ENCODE results near the gene TPSD1.

Gene TPSD1

GRCh38 chr16:1221628-1222552 lies 34.0 kb upstream of the TPSD1 start:
- Histone ChIP-seq H3K4me3 (ENCODE audit: low read length) (no peak overlapping the region), H3K9me2 (replicated peaks; ENCODE audit: control insufficient read depth, low read length) (no peaks in the 10 kb centered on the region), H3K36me3 (ENCODE audit: control insufficient read depth, low read length) (no peaks in the 10 kb centered on the region), H3F3A (ENCODE audit: control insufficient read depth, insufficient read depth) (no peaks in the 10 kb centered on the region), H3K79me2 (ENCODE audit: control insufficient read depth, low read length) (no peaks in the 10 kb centered on the region), H3K27ac (ENCODE audit: low read depth, low read length) (no peak overlapping the region), H3K4me1 (ENCODE audit: control insufficient read depth, low read length) (no peaks in the 10 kb centered on the region), H3K4me2 (ENCODE audit: low read length) (no peak overlapping the region), H3K9me3 (ENCODE audit: control insufficient read depth, insufficient read depth, low read length) (no peaks in the 10 kb centered on the region), H4K20me1 (ENCODE audit: control insufficient read depth, insufficient read depth, low read depth, low read length) (no peaks in the 10 kb centered on the region), H3K27me3 (ENCODE audit: control insufficient read depth, low read length) (no peaks in the 10 kb centered on the region)
- TF ChIP-seq EZH2phosphoT487 (IDR thresholded peaks at IDR 0.05; ENCODE audit: borderline replicate concordance, low read length) (no peak), CTCF (IDR thresholded peaks at IDR 0.05; ENCODE audit: low read depth, low read length, poor library complexity, severe bottlenecking) (no peak)

GRCh38 chr16:1222553-1223354 lies 33.1 kb upstream of the TPSD1 start:
- Histone ChIP-seq H3K27me3 (ENCODE audit: control insufficient read depth, low read length) (no peaks in the 10 kb centered on the region), H4K20me1 (ENCODE audit: control insufficient read depth, insufficient read depth, low read depth, low read length) (no peaks in the 10 kb centered on the region), H3K4me3 (ENCODE audit: low read length) (no peak overlapping the region), H3K79me2 (ENCODE audit: control insufficient read depth, low read length) (no peaks in the 10 kb centered on the region), H3K9me3 (ENCODE audit: control insufficient read depth, insufficient read depth, low read length) (no peaks in the 10 kb centered on the region), H3K27ac (ENCODE audit: low read depth, low read length) (no peak overlapping the region), H3K4me1 (ENCODE audit: control insufficient read depth, low read length) (no peaks in the 10 kb centered on the region), H3K4me2 (ENCODE audit: low read length) (no peak overlapping the region), H3K9me2 (replicated peaks; ENCODE audit: control insufficient read depth, low read length) (no peaks in the 10 kb centered on the region), H3F3A (ENCODE audit: control insufficient read depth, insufficient read depth) (no peaks in the 10 kb centered on the region), H3K36me3 (ENCODE audit: control insufficient read depth, low read length) (no peaks in the 10 kb centered on the region)
- TF ChIP-seq EZH2phosphoT487 (IDR thresholded peaks at IDR 0.05; ENCODE audit: borderline replicate concordance, low read length): no peak
- no peak for TF ChIP-seq CTCF (IDR thresholded peaks at IDR 0.05; ENCODE audit: low read depth, low read length, poor library complexity, severe bottlenecking)

DNA sequence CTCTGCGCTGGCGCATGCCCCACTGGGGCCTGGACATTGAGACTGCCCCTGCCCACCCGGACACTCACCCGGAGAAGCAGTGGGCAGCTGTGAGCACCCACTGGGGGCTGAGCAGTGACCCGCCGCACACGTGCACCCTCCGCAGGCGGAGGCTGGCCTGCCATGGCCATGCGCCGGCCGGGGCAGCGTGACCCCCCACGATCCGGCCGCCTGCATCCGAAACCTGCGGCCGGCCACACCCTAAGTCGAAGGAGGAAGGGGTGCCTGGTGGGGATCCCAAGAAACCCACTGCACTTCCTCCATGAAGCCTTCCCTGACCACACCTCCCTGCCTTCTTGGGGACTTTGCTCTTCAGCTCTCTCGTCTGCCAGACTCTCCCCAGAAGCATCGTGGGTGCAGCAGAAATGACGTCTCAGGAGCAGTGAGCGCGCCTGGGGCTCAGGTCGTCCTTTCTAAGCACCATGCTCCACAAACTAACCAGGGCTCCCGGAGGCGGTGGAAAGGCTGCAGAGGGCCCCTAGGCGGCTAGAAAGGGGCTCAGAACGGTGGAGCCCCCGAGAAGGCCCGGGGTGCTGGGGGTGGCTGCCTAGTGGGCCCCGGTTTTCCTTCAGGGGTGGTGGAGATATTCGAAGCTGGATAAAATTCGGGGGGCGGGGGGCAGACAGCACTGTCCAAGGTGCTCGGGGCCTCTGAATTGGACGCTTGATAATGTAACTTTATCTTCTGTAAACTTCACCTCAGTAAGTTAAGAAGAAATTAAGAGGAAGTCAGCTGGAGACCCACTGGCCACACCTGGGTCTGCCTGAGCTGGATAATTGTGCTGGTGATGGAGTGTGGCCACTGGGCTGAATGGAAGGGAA lies 32.3 kb upstream of the TPSD1 start:
- Histone ChIP-seq H3K36me3 (ENCODE audit: control insufficient read depth, low read length) (no peaks in the 10 kb centered on the region), H3K4me1 (ENCODE audit: control insufficient read depth, low read length) (no peaks in the 10 kb centered on the region), H3K4me2 (ENCODE audit: low read length) (no peak overlapping the region), H3K27me3 (ENCODE audit: control insufficient read depth, low read length) (no peaks in the 10 kb centered on the region), H3K27ac (ENCODE audit: low read depth, low read length) (no peak overlapping the region), H3K4me3 (ENCODE audit: low read length) (no peak overlapping the region), H3F3A (ENCODE audit: control insufficient read depth, insufficient read depth) (no peaks in the 10 kb centered on the region), H3K9me3 (ENCODE audit: control insufficient read depth, insufficient read depth, low read length) (no peaks in the 10 kb centered on the region), H4K20me1 (ENCODE audit: control insufficient read depth, insufficient read depth, low read depth, low read length) (no peaks in the 10 kb centered on the region), H3K9me2 (replicated peaks; ENCODE audit: control insufficient read depth, low read length) (no peaks in the 10 kb centered on the region), H3K79me2 (ENCODE audit: control insufficient read depth, low read length) (no peaks in the 10 kb centered on the region)
- TF ChIP-seq CTCF (IDR thresholded peaks at IDR 0.05; ENCODE audit: low read depth, low read length, poor library complexity, severe bottlenecking) (no peak), EZH2phosphoT487 (IDR thresholded peaks at IDR 0.05; ENCODE audit: borderline replicate concordance, low read length) (no peak)

Data from DOHH2 (cell line).